GM13976 (cell line): ENCODE results near the gene MYT1.

Source experiments
- DNase-seq: peaks from one replicate; pipeline ENCODE4 v3.0.0; 2012; ENCODE audit warnings: low spot score
- in situ Hi-C: fragments of 300-500 bp; cut with MboI; formaldehyde crosslinking; loops from one replicate; pipeline ENCODE4 v1.12.0; 2022; ENCODE audit warnings: low sequenced_read_pairs, mixed read lengths, inconsistent platforms; ENCODE audit not compliant: unreplicated experiment
- TF ChIP-seq, protein P1 (sequence below): IDR thresholded peaks from 2 replicates; pipeline ENCODE4 v1.5.1; 2012; ENCODE audit warnings: borderline replicate concordance, mild to moderate bottlenecking; ENCODE audit not compliant: insufficient read depth; ENCODE audit errors: extremely low read depth, missing control alignments, control extremely low read depth

The MYT1 gene

DNA sequence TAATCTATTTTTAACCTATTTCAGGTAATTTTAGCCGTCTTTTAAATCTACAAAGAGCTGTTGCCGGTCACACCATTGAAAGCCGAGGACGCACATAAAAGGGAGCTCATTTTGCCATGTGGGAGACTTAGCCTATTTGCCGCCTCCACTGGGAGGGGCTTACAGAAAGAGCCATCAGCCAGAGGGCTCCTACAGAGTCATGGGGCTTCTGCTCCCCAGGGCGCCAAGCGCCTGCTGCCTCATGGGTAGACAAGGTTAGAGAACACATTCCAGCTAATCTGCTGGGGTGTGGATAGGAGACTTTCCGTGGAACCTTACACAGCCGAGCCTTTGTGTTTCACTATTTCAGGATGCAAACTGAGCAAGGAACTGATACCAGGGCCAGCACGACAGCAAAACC lies 103.9 kb downstream of the MYT1 start:
- in situ Hi-C loops = no loop called here
- DNase-seq = no peak
- TF ChIP-seq, protein P1, sequence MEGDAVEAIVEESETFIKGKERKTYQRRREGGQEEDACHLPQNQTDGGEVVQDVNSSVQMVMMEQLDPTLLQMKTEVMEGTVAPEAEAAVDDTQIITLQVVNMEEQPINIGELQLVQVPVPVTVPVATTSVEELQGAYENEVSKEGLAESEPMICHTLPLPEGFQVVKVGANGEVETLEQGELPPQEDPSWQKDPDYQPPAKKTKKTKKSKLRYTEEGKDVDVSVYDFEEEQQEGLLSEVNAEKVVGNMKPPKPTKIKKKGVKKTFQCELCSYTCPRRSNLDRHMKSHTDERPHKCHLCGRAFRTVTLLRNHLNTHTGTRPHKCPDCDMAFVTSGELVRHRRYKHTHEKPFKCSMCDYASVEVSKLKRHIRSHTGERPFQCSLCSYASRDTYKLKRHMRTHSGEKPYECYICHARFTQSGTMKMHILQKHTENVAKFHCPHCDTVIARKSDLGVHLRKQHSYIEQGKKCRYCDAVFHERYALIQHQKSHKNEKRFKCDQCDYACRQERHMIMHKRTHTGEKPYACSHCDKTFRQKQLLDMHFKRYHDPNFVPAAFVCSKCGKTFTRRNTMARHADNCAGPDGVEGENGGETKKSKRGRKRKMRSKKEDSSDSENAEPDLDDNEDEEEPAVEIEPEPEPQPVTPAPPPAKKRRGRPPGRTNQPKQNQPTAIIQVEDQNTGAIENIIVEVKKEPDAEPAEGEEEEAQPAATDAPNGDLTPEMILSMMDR = no peak

DNA sequence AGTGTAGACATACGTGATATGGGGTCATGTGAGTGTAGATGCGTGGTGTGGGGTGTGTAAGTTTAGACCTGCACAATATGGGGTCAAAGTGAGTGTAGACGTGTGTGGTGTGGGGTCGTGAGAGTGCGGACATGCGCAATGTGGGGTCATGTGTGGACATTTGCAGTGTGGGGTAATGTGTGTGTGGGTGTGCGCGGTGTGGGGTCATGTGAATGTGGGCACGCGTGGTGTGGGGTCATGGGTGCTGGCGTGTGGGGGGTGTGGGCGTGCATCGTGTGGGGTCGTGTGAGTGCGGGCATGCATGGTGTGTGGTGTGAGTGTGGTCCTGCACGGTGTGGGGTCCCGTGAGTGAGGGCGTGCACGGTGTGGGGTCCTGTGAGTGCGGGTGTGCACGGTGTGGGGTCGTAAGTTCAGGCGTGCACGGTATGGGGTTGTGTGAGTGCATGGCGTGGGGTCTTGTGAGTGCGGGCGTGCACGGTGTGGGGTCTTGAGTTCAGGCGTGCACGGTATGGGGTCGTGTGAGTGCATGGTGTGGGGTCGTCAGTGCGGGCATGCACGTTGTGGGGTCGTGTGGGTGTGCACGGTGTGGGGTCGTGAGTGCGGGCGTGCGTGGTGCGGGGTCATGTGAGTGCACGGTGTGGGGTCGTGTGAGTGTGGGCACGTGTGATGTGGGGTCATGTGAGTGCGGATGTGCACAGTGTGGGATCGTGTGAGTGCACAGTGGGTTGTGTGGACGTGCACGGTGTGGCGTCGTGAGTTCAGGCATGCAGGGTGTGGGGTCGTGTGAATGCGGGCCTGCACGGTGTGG lies 105.6 kb downstream of the MYT1 start:
- in situ Hi-C loops = no loop called here
- no peak for DNase-seq
- TF ChIP-seq, protein P1 = no peak

DNA sequence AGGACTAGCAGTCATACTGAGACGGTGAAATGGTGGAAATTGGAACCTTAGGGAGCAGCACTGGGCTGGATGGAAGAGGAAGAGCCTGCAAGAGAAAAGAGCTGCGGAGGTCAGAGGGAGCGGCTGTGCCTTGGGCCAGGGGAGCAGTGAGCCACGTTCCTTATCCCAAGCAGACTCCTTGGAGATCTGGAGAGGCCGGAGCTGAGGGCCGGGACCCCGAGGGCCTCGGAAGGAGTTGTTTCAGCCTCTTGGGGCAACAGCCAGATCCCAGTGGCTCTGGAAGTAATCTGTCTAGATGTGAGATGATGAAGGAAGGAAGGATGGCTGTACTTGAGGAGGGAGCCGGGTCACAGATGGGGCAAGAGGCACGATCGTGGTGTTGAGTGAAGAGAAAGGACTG lies 107.4 kb downstream of the MYT1 start:
- in situ Hi-C loops = no loop called here
- TF ChIP-seq, protein P1 = no peak
- no peak for DNase-seq

DNA sequence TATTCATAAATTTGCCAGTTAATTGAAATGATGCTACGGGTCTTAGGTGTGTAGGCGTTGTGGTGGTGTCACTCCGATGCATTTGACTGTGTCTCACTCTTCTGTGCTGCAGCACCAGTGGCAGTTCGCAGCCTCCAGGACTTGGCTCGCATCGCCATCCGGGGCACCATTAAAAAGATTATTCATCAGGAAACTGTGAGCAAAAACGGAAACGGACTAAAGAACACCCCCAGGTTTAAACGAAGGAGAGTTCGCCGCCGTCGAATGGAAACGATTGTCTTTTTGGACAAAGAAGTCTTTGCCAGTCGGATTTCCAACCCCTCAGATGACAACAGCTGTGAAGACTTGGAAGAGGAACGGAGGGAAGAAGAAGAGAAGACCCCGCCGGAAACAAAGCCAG lies 108.9 kb downstream of the MYT1 start:
- TF ChIP-seq, protein P1 = no peak
- in situ Hi-C loops = no loop called here
- no peak for DNase-seq

DNA sequence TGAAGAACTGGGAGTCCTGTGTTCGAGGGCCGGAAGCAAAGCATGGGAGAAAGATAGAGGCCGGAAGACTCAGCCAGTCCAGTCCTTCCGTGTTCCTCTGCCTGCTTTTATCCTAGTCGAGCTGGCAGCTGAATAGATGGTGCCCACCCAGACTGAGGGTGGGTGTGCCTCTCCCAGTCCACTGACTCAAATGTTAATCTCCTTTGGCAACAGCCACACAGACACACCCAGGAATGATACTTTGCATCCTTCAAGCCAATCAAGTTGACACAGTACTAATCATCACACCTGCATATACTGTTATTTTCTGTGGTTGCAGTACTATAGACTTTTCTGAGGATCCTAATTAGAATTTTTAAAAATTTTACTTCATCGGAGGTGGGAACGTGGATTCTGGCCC lies 112.6 kb downstream of the MYT1 start:
- in situ Hi-C loops = no loop called here
- no peak for DNase-seq
- TF ChIP-seq, protein P1 = no peak

DNA sequence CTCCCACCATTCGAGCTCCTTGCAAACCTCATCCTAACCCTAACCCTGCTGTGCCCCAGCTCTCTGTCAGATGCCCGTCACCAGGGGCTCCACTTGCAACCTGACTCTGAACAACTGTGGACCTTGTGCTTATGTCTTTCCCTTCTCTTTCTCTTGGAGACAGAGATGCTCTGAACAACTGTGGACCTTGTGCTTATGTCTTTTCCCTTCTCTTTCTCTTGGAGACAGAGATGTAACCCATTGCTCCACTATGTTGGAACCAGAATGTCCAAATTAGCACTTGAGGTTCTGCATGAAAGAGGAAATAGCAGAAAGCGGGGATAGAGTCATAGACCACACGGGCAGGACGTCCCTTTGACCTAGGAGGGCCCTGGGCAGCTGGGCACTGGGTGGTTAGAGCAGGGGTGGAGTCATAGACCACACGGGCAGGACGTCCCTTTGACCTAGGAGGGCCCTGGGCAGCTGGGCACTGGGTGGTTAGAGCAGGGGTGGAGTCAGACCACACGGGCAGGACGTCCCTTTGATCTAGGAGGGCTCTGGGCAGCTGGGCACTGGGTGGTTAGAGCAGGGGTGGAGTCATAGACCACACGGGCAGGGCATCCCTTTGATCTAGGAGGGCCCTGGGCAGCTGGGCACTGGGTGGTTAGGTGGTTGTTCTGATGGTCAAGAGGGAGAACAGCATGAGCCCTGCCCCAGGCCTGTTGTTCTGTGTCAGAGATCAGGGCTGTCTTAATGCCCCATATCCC lies 113.5 kb downstream of the MYT1 start:
- no peak for DNase-seq
- in situ Hi-C loops = no loop called here
- TF ChIP-seq, protein P1 = no peak
